Fibroblast of mammary gland (primary cell): ENCODE data around the gene ITGB1BP1.
A peak's percentile ranks its signal among the peaks of the same experiment; 100 is the strongest.

Experiments
- DNase-seq: peaks from one replicate; pipeline ENCODE4 v3.0.0-alpha.2; 2010; ENCODE audit warnings: low read depth
- H3K4me3 ChIP-seq: 2 replicates; pipeline ENCODE4 v1.5.1; 2011; ENCODE audit warnings: low read depth, mild to moderate bottlenecking, low read length, moderate library complexity; ENCODE audit not compliant: control insufficient read depth
- TF ChIP-seq, protein P1 (sequence below): conservative IDR thresholded peaks from 2 replicates; pipeline ENCODE4 v1.5.1; 2011; ENCODE audit warnings: low read depth, low read length, inconsistent platforms; ENCODE audit not compliant: control insufficient read depth, insufficient read depth

Gene ITGB1BP1

DNA sequence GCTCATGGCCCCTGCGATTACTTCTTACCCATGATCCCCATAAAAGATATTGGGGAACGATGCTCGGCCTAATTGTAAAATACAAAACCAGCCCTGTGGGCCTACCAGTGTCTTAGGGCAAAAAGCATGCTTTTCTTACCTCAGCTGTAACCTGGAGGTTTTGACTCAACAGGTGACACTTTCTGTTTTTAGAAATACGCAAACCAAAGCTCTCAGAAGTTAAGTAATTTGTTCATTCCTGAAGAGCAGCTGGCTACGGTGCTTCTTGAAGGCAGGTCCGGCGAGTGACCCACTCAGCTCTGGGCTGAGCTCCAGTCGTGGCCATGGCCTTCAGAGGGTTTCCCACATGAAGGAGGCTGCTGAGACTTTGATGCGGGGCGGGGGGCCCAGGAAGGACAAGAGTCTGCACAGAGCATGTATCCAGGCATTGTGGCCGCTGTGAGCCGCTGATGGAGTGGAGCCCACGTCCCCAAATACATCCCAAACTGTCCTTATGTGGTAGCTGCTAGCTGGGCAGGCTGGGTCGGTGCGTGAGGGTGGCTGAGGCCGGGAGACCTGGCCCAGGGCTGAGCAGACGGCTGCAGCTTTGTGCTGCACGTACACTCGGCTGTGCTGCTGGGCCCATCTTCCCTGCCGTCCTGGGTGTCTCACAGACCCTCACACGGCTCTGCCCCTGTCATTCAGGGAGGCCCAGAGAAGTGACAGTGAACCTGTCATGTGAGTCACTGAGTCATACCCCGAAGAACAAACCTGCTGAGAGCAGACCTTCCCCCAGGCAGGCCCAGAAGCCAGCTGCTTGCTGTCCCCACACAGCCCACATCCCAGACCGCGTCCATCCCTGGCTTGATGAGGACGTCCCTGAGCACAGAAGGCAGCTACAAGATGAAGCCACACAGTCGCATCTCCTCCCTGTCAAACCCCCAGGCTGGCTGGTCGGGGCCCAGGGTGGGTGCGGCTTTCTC is 34.1 kb downstream of the ITGB1BP1 start:
- H3K4me3 ChIP-seq = no peak overlapping the region
- DNase-seq = no peak
- TF ChIP-seq, protein P1, sequence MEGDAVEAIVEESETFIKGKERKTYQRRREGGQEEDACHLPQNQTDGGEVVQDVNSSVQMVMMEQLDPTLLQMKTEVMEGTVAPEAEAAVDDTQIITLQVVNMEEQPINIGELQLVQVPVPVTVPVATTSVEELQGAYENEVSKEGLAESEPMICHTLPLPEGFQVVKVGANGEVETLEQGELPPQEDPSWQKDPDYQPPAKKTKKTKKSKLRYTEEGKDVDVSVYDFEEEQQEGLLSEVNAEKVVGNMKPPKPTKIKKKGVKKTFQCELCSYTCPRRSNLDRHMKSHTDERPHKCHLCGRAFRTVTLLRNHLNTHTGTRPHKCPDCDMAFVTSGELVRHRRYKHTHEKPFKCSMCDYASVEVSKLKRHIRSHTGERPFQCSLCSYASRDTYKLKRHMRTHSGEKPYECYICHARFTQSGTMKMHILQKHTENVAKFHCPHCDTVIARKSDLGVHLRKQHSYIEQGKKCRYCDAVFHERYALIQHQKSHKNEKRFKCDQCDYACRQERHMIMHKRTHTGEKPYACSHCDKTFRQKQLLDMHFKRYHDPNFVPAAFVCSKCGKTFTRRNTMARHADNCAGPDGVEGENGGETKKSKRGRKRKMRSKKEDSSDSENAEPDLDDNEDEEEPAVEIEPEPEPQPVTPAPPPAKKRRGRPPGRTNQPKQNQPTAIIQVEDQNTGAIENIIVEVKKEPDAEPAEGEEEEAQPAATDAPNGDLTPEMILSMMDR = no peak

DNA sequence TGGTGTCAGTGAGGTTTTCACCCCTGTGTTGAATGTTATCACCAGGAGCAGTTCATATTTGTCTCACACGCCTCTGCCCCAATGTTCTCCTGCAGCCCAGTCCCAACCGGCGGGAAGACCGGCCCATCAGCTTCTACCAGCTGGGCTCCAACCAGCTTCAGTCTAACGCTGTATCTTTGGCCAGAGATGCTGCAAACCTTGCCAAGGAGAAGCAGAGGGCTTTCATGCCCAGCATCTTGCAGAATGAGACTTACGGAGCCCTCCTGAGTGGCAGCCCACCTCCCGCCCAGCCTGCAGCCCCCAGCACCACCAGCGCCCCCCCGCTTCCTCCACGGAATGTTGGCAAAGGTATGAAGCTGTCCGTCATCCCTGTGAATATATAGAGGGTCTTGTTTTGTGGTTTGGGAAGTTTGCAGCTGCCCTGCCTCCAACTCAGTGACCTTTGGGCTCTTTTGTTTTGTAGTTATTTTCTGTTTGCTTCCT is 35.1 kb downstream of the ITGB1BP1 start:
- no peak overlapping the region for H3K4me3 ChIP-seq
- TF ChIP-seq, protein P1 = no peak
- DNase-seq = no peak

DNA sequence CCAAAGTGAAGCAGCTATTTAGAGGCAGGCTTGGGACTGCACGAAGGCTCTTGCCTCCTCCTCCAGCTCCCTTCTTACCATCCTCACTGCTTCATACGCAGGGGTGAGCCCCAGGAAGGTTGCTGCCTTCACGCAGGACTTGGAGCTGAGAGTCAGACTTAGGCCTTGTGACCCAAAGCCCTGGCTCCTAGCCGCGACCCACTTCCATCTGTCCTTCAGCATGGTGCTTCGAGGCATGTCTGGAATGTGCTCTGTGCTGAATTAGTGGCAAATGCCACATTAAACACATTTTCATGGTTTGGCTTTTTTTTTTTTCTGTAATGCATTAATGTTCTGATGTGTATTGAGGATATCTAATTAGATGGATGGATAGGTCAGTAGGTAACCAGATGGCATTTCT is 37.5 kb downstream of the ITGB1BP1 start:
- TF ChIP-seq, protein P1 = no peak
- no peak overlapping the region for H3K4me3 ChIP-seq
- DNase-seq = no peak

DNA sequence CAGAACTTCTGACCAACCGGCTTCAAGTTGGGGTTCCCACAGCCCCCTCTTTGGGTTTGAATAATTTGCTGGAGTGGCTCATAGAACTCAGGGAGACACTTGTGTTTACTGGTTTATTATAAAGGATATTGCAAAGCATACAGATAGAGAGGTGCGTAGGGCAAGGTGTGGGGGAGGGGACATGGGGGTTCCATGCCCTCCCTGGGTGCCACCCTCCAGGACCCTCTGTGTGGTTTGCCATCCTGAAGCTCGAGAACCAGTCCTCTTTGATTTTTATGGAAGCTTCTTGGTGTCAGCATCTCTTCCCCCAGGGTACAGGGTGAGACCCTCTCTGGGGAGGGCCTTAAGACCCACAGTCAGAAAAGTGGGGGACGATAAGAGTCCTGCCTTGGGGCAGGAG is 38.8 kb downstream of the ITGB1BP1 start:
- DNase-seq = no peak
- TF ChIP-seq, protein P1 = no peak
- H3K4me3 ChIP-seq = no peak overlapping the region

GRCh38 chr2:9382604-9383235 is 40.6 kb downstream of the ITGB1BP1 start:
- peak; percentile 73 for DNase-seq
- no peak overlapping the region for H3K4me3 ChIP-seq
- TF ChIP-seq, protein P1 = no peak

GRCh38 chr2:9380702-9381628 is 42.4 kb downstream of the ITGB1BP1 start:
- DNase-seq = peak; percentile 97
- TF ChIP-seq, protein P1 = no peak
- no peak overlapping the region for H3K4me3 ChIP-seq
